Gastroesophageal sphincter (tissue), 3 donors: ENCODE results near the gene PCDHGA4.

ENCODE experiments used
- EP300 ChIP-seq: sonication (generic); formaldehyde crosslinking; IDR thresholded peaks from one replicate; pipeline ENCODE4 v1.6.1; 2017; ENCODE audit warnings: antibody characterized with exemption, mild to moderate bottlenecking
- POLR2A ChIP-seq, 2 donors: fragments of 450-650 bp; IDR thresholded peaks; one replicate each; pipeline ENCODE4 v1.6.1; 2017; ENCODE audit warnings: antibody characterized with exemption in 2 of 2, mild to moderate bottlenecking in 2 of 2, moderate library complexity in 1 of 2
- TF ChIP-seq, protein P1 (sequence below), 4 experiments: fragments of 200-600 bp in 2 of 4; fragments of 450-650 bp in 2 of 4; sonication (generic) in 1 of 4; IDR thresholded peaks; one replicate each; pipeline ENCODE4 v1.5.1; 2017 to 2019; ENCODE audit warnings: antibody characterized with exemption in 4 of 4, mild to moderate bottlenecking in 2 of 4, moderate library complexity in 2 of 4

DNA sequence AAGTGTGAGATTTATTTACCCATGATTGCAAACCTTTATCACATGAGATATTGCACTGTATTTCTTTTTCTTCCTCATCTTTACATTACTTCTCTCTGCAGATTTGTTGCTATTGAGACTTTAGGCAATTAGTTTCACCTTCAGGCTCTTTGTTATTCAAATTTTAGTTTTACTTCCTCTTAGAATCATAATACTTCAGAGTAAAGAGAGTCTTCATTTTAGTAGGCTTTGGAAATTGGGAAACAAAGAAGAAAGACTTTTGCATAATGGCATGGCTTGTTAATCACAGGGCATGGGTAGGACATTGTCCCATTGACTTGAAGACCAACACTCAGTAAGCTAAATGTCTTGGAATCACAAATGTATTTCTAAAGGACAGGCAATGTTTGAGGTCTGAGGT, 7.9 kb downstream of the PCDHGA4 start:
- TF ChIP-seq, protein P1, sequence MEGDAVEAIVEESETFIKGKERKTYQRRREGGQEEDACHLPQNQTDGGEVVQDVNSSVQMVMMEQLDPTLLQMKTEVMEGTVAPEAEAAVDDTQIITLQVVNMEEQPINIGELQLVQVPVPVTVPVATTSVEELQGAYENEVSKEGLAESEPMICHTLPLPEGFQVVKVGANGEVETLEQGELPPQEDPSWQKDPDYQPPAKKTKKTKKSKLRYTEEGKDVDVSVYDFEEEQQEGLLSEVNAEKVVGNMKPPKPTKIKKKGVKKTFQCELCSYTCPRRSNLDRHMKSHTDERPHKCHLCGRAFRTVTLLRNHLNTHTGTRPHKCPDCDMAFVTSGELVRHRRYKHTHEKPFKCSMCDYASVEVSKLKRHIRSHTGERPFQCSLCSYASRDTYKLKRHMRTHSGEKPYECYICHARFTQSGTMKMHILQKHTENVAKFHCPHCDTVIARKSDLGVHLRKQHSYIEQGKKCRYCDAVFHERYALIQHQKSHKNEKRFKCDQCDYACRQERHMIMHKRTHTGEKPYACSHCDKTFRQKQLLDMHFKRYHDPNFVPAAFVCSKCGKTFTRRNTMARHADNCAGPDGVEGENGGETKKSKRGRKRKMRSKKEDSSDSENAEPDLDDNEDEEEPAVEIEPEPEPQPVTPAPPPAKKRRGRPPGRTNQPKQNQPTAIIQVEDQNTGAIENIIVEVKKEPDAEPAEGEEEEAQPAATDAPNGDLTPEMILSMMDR (IDR thresholded peaks at IDR 0.05) = no peak
- TF ChIP-seq POLR2A (IDR thresholded peaks at IDR 0.05) = no peak
- TF ChIP-seq EP300 = no peak
